ENCODE results near the gene GALNT9. TPM values are rescaled to one million over a fixed set of nuclear protein-coding genes. Genes with fewer than 3 reads are reported as not detected.

The GALNT9 gene
- polyA plus RNA-seq, 3 donors = not detected

GRCh38 chr12:132292328-132293319 lies 36.8 kb downstream of the GALNT9 start:
- H3K4me1 ChIP-seq (ENCODE audit: control insufficient read depth in 1 of 2, insufficient read depth in 2 of 2, low read length in 2 of 2) = no peaks in the 10 kb centered on the region
- no peak overlapping the region for H3K27ac Mint-ChIP-seq

More at GRCh38 chr12:132292328-132293319, 36.8 kb downstream of the GALNT9 start:
- Histone ChIP-seq H3K9ac (ENCODE audit: insufficient read depth, low read length, poor library complexity, severe bottlenecking) (no peak overlapping the region), H4K20me1 (ENCODE audit: insufficient read depth, low read length) (no peaks in the 10 kb centered on the region), H2AFZ (ENCODE audit: insufficient read depth, low read depth, low read length, poor library complexity, severe bottlenecking) (no peak overlapping the region), H3K27me3 (ENCODE audit: control insufficient read depth in 2 of 2, insufficient read depth in 2 of 2, low read length in 2 of 2) (no peaks in the 10 kb centered on the region), H3K4me3 (replicated peaks in 1 of 3; ENCODE audit: low read depth in 2 of 3, low read length in 3 of 3) (no peak overlapping the region), H3K4me2 (replicated peaks; ENCODE audit: extremely low read depth, low read length, poor library complexity, severe bottlenecking) (no peak overlapping the region), H3K79me2 (ENCODE audit: insufficient read depth, low read length) (no peaks in the 10 kb centered on the region), H3K27ac (ENCODE audit: low read depth in 1 of 2, low read length in 2 of 2) (no peak overlapping the region), H3K36me3 (replicated peaks in 1 of 2; ENCODE audit: control insufficient read depth in 1 of 2, insufficient read depth in 2 of 2, low read length in 2 of 2) (no peaks in the 10 kb centered on the region), H3K9me3 (replicated peaks in 1 of 2; ENCODE audit: control insufficient read depth in 1 of 2, insufficient read depth in 1 of 2, low read length in 2 of 2) (peaks cover 5 to 20% of the 10 kb centered on the region in 2 donors)
- intact Hi-C loops (cut with micrococcal nuclease) = no loop called here
- TF ChIP-seq, protein P1, sequence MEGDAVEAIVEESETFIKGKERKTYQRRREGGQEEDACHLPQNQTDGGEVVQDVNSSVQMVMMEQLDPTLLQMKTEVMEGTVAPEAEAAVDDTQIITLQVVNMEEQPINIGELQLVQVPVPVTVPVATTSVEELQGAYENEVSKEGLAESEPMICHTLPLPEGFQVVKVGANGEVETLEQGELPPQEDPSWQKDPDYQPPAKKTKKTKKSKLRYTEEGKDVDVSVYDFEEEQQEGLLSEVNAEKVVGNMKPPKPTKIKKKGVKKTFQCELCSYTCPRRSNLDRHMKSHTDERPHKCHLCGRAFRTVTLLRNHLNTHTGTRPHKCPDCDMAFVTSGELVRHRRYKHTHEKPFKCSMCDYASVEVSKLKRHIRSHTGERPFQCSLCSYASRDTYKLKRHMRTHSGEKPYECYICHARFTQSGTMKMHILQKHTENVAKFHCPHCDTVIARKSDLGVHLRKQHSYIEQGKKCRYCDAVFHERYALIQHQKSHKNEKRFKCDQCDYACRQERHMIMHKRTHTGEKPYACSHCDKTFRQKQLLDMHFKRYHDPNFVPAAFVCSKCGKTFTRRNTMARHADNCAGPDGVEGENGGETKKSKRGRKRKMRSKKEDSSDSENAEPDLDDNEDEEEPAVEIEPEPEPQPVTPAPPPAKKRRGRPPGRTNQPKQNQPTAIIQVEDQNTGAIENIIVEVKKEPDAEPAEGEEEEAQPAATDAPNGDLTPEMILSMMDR (IDR thresholded peaks at IDR 0.05) = no peak
- peaks cover 4 to 15% (median 12%) of the 10 kb centered on the region in 3 donors for H3K27me3 Mint-ChIP-seq (ENCODE audit: low read depth in 3 of 3)
- WGBS (ENCODE audit: insufficient coverage) = 94% methylated on average over 24 of the region's 33 CpGs
- H3K4me3 Mint-ChIP-seq = no peak overlapping the region
- H3K4me1 Mint-ChIP-seq = no peaks in the 10 kb centered on the region
- DNase-seq = no peak
- no peaks in the 10 kb centered on the region for H3K36me3 Mint-ChIP-seq
- peaks cover 4 to 21% (median 8%) of the 10 kb centered on the region in 7 donors for H3K9me3 Mint-ChIP-seq
